GM18858 (cell line): ENCODE measurements around the gene ENG.

Source experiments
- ATAC-seq: cut with Tn5 transposase; IDR thresholded peaks from one replicate; pipeline ENCODE4 v1.9.1; 2021; ENCODE audit not compliant: unreplicated experiment

The ENG gene

GRCh38 chr9:127816362-127816725, 38.1 kb downstream of the ENG start:
- ATAC-seq, result no peak

GRCh38 chr9:127815512-127816361, 38.7 kb downstream of the ENG start:
- ATAC-seq, result no peak

GRCh38 chr9:127814619-127815511, 39.6 kb downstream of the ENG start:
- no peak for ATAC-seq

GRCh38 chr9:127813686-127814226, 40.7 kb downstream of the ENG start:
- ATAC-seq, result no peak

GRCh38 chr9:127812936-127813675, 41.4 kb downstream of the ENG start:
- no peak for ATAC-seq

GRCh38 chr9:127812011-127812410, 42.4 kb downstream of the ENG start:
- ATAC-seq, result no peak

- ATAC-seq, result no peak
These were observed 43.9 kb downstream of the ENG start for GRCh38 chr9:127810378-127811187.

GRCh38 chr9:127809540-127810377, 44.7 kb downstream of the ENG start:
- ATAC-seq, result no peak

- ATAC-seq, result no peak
These were observed 45.4 kb downstream of the ENG start for GRCh38 chr9:127809002-127809539.

GRCh38 chr9:127808347-127809001, 46.0 kb downstream of the ENG start:
- ATAC-seq, result no peak

GRCh38 chr9:127806871-127807270, 47.6 kb downstream of the ENG start:
- ATAC-seq, result no peak

GRCh38 chr9:127805620-127806019, 48.8 kb downstream of the ENG start:
- no peak for ATAC-seq

- ATAC-seq, result no peak
These were observed 50.7 kb downstream of the ENG start for GRCh38 chr9:127803507-127804352.

- peak; percentile 66 for ATAC-seq
These were observed 51.6 kb downstream of the ENG start, which contains the start of gene FPGS for GRCh38 chr9:127802576-127803443. TSS of gene FPGS (plus strand) at chr9:127802882. CDS start at chr9:127802925, 43 bp downstream.

- ATAC-seq, result no peak
These were observed 52.4 kb downstream of the ENG start for GRCh38 chr9:127801955-127802575.

GRCh38 chr9:127796852-127797370, 57.5 kb downstream of the ENG start:
- ATAC-seq, result no peak
